GM19035 (cell line): Measurements from ENCODE around the gene PCDHGA5.
"Not testable (repeated sequence)": the region's sequence is repeated elsewhere in the genome, so short reads cannot be mapped to it uniquely, and the experiment has no call there.

ENCODE experiments used
- ATAC-seq: cut with Tn5 transposase; IDR thresholded peaks from one replicate; pipeline ENCODE4 v1.9.1; 2021; ENCODE audit not compliant: unreplicated experiment

The PCDHGA5 gene

DNA sequence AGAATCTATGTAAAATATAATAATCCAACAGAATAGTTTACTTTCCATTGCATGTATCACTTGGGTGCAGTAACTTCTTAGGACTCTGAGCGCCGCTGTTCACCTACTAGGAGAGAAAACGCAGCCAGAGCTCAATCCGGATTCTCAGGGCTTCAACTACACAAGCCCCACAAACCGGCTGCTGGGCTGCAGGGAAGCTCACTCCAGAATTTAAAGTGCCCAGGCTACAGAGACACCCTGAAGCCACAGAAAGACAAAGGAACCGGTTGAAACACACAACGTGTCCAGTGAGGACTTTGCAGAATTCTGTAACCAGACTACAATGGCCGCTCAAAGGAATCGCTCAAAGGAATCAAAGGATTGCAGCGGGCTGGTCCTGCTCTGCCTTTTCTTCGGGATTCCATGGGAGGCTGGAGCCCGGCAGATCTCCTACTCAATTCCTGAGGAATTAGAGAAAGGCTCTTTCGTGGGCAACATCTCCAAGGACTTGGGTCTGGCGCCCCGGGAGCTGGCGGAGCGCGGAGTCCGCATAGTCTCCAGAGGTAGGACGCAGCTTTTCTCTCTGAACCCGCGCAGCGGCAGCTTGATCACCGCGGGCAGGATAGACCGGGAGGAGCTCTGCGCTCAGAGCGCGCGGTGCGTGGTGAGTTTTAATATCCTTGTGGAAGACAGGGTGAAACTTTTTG lies 49.0 kb downstream of the PCDHGA5 start, which contains the start of gene PCDHGA10:
Gene PCDHGA10, plus strand, starts transcription at position 134 of the 686 bp plus-strand sequence. Its CDS starts 189 bp downstream, at position 323.
- ATAC-seq = peak; percentile 77

DNA sequence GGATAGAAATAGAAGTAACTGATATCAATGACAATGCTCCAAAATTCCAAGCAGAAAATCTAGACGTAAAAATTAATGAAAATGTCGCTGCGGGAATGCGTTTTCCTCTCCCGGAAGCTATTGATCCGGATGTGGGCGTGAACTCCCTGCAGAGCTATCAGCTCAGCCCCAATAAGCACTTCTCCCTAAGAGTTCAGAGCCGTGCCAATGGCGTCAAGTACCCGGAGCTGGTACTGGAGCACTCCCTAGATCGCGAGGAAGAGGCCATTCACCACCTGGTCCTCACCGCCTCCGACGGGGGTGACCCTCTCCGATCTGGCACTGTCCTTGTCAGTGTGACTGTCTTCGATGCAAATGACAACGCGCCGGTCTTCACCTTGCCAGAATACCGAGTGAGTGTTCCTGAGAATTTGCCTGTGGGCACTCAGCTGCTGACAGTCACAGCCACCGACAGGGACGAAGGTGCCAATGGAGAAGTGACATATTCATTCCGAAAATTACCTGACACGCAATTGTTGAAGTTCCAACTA lies 49.6 kb downstream of the PCDHGA5 start:
- no peak for ATAC-seq

DNA sequence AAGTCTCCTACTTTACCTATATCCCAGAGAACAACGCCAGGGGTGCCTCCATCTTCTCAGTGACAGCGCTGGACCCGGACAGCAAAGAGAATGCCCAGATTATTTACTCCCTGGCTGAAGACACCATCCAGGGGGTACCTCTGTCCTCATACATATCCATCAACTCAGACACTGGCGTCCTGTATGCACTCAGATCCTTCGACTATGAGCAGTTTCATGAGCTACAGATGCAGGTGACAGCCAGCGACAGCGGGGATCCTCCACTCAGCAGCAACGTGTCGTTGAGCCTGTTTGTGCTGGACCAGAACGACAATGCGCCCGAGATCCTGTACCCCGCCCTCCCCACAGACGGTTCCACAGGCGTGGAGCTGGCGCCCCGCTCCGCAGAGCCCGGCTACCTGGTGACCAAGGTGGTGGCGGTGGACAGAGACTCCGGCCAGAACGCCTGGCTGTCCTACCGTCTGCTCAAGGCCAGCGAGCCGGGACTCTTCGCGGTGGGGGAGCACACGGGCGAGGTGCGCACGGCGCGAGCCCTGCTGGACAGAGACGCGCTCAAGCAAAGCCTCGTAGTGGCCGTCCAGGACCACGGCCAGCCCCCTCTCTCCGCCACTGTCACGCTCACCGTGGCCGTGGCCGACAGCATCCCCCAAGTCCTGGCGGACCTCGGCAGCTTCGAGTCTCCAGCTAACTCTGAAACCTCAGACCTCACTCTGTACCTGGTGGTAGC lies 50.7 kb downstream of the PCDHGA5 start:
- ATAC-seq = not testable (repeated sequence)

DNA sequence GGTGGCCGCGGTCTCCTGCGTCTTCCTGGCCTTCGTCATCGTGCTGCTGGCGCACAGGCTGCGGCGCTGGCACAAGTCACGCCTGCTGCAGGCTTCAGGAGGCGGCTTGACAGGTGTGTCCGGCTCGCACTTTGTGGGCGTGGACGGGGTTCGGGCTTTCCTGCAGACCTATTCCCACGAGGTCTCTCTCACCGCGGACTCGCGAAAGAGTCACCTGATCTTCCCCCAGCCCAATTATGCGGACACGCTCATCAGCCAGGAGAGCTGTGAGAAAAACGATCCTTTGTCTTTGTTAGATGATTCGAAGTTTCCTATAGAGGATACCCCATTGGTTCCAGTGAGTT lies 51.3 kb downstream of the PCDHGA5 start:
- ATAC-seq = not testable (repeated sequence)
